ENCODE measurements around the gene CEMP1. TPM values are rescaled to one million over a fixed set of nuclear protein-coding genes. Genes with fewer than 3 reads are reported as not detected.
"Not testable (repeated sequence)": the region's sequence is repeated elsewhere in the genome, so short reads cannot be mapped to it uniquely, and the experiment has no call there.

Gene CEMP1, protein sequence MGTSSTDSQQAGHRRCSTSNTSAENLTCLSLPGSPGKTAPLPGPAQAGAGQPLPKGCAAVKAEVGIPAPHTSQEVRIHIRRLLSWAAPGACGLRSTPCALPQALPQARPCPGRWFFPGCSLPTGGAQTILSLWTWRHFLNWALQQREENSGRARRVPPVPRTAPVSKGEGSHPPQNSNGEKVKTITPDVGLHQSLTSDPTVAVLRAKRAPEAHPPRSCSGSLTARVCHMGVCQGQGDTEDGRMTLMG
- total RNA-seq, result not detected
- 0.27 TPM for polyA plus RNA-seq
- long read RNA-seq, donor 1, partial matches to known transcripts, result 0 of 1 reads
- long read RNA-seq, donor 1, other reads (novel, unspliced or antisense), result 0 of 1 reads
- long read RNA-seq, donor 2, result 0 reads
- long read RNA-seq, donor 3, result 0 reads
- long read RNA-seq, donor 4, result 0 reads

- DNase-seq (no peak), ATAC-seq (peak in 1 of 2 donors; percentile 3)
- 13% methylated on average over 11 of the region's 11 CpGs for WGBS
- intact Hi-C loops (cut with DNase I), result no loop called here
- Histone ChIP-seq H3K4me1 (ENCODE audit: control insufficient read depth, insufficient read depth, low read length) (no peaks in the 10 kb centered on the region), H3K27me3 (ENCODE audit: control insufficient read depth, insufficient read depth) (no peaks in the 10 kb centered on the region), H3K9me3 (ENCODE audit: control insufficient read depth, low read length) (no peaks in the 10 kb centered on the region), H3K4me3 (ENCODE audit: low read length) (peak within 1 kb of the TSS; percentile 59), H3K27ac (ENCODE audit: low read length) (peak within 1 kb of the TSS; percentile 85)
These were observed at the start of gene CEMP1 for GRCh38 chr16:2531371-2531695. Gene CEMP1 (minus strand): TSS chr16:2531408. CDS start chr16:2531073, 335 bp downstream.

DNA sequence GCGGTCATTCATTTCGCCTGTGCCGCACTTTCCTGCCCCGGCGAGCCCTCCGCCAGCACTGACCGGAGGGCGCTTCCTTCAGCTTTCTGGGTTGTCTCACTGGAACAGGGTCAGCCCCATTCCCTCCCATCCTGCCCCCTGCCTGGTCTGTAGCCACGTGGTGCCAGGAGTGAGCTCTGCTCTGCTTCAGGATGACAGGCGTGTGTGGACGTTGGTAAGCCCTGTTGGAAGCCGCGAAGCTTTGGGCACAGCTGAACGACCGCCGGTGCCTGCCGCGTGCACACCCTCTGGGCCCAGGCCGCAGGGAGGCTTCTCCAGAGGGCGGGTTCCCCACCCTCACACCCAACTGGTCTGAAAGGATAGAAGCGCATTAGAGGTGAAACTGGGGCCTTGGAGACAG lies 49.6 kb upstream of the CEMP1 start:
- H3K9me3 ChIP-seq (ENCODE audit: control insufficient read depth, low read length); H3K27me3 ChIP-seq (ENCODE audit: control insufficient read depth, insufficient read depth); ATAC-seq; DNase-seq; H3K4me1 ChIP-seq (ENCODE audit: control insufficient read depth, insufficient read depth, low read length); H3K4me3 ChIP-seq (ENCODE audit: low read length); H3K27ac ChIP-seq (ENCODE audit: low read length); intact Hi-C loops (cut with DNase I): not testable (repeated sequence)
- no CpG with 5 or more reads among the region's 21 CpGs for WGBS

DNA sequence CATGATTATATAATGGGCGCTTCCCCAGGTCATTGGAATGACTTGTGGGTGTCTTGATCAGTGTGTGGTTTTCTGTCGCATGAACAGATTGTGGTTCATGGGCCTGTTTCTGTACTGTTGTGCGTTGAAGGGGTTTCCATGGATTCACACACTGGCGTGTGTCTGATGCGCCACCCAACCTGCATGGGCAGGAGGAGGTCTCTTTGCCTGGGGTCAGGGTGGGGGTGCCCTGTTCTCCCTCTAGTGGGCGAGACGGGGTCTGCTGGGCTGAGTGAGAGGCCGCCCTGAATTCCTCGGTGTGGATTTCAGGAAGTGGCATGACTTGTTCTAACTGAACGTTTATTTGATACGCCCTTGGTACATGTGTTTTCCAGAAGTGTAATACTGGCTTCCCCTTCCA lies 48.9 kb upstream of the CEMP1 start:
- ATAC-seq, result not testable (repeated sequence)
- peak in 2 of 3 donors; percentile 5 to 43 for DNase-seq

GRCh38 chr16:2578905-2579304 lies 47.7 kb upstream of the CEMP1 start:
- H3K4me1 ChIP-seq (ENCODE audit: control insufficient read depth, insufficient read depth, low read length); H3K9me3 ChIP-seq (ENCODE audit: control insufficient read depth, low read length); H3K27ac ChIP-seq (ENCODE audit: low read length); intact Hi-C loops (cut with DNase I); DNase-seq; H3K27me3 ChIP-seq (ENCODE audit: control insufficient read depth, insufficient read depth); H3K4me3 ChIP-seq (ENCODE audit: low read length): not testable (repeated sequence)
- 80% methylated on average over 3 of the region's 12 CpGs for WGBS
- ATAC-seq, result peak in 1 of 2 donors; percentile 17

More for the DNA sequence above, 48.9 kb upstream of the CEMP1 start:
- H3K27ac ChIP-seq (ENCODE audit: low read length); H3K27me3 ChIP-seq (ENCODE audit: control insufficient read depth, insufficient read depth); H3K4me3 ChIP-seq (ENCODE audit: low read length); intact Hi-C loops (cut with DNase I); H3K4me1 ChIP-seq (ENCODE audit: control insufficient read depth, insufficient read depth, low read length); H3K9me3 ChIP-seq (ENCODE audit: control insufficient read depth, low read length): not testable (repeated sequence)
- 73% methylated on average over 6 of the region's 11 CpGs for WGBS

- H3K27ac ChIP-seq (ENCODE audit: low read length); H3K9me3 ChIP-seq (ENCODE audit: control insufficient read depth, low read length); intact Hi-C loops (cut with DNase I); H3K27me3 ChIP-seq (ENCODE audit: control insufficient read depth, insufficient read depth); H3K4me1 ChIP-seq (ENCODE audit: control insufficient read depth, insufficient read depth, low read length); H3K4me3 ChIP-seq (ENCODE audit: low read length): not testable (repeated sequence)
- ATAC-seq (peak in 1 of 2 donors; percentile 20), DNase-seq (peak; percentile 3 to 41 (median 8))
- WGBS, result 97% methylated on average over 17 of the region's 26 CpGs
These were observed 45.8 kb upstream of the CEMP1 start for GRCh38 chr16:2577044-2577443.

DNA sequence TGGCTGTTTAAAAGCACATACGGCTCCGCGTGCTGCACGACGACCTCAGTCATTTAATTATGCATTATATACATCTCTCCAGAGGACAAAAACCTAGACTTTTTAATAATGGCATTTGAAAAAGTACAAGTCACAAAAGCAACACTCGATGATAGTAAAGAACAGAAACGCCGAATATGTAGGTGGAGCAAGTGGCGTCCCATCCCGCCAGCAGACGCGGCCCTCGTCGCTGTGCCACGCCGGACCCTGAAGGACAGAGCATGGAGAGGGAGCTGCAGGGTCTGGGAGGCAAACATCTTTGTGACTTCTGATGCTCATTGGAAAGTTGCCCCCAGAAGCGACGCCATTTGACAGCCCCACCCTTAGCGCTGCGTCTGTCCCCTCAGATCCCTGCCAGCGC lies 44.6 kb upstream of the CEMP1 start:
- DNase-seq, result peak; percentile 4 to 18 (median 4)
- WGBS, result 93% methylated on average over 15 of the region's 21 CpGs
- not testable (repeated sequence) for H3K27ac ChIP-seq (ENCODE audit: low read length)

GRCh38 chr16:2572704-2573103 lies 41.5 kb upstream of the CEMP1 start:
- H3K9me3 ChIP-seq (ENCODE audit: control insufficient read depth, low read length); H3K27ac ChIP-seq (ENCODE audit: low read length); H3K4me3 ChIP-seq (ENCODE audit: low read length); H3K4me1 ChIP-seq (ENCODE audit: control insufficient read depth, insufficient read depth, low read length); DNase-seq; H3K27me3 ChIP-seq (ENCODE audit: control insufficient read depth, insufficient read depth); ATAC-seq; intact Hi-C loops (cut with DNase I): not testable (repeated sequence)
- WGBS, result no CpG with 5 or more reads among the region's 6 CpGs

More for the DNA sequence above, 44.6 kb upstream of the CEMP1 start:
- H3K4me1 ChIP-seq (ENCODE audit: control insufficient read depth, insufficient read depth, low read length); H3K9me3 ChIP-seq (ENCODE audit: control insufficient read depth, low read length); H3K4me3 ChIP-seq (ENCODE audit: low read length); ATAC-seq; H3K27me3 ChIP-seq (ENCODE audit: control insufficient read depth, insufficient read depth); intact Hi-C loops (cut with DNase I): not testable (repeated sequence)

GRCh38 chr16:2568573-2568972 lies 37.4 kb upstream of the CEMP1 start:
- H3K4me1 ChIP-seq (ENCODE audit: control insufficient read depth, insufficient read depth, low read length); H3K27ac ChIP-seq (ENCODE audit: low read length); intact Hi-C loops (cut with DNase I); H3K9me3 ChIP-seq (ENCODE audit: control insufficient read depth, low read length); H3K27me3 ChIP-seq (ENCODE audit: control insufficient read depth, insufficient read depth); DNase-seq; H3K4me3 ChIP-seq (ENCODE audit: low read length): not testable (repeated sequence)
- ATAC-seq, result peak in 1 of 2 donors; percentile 29
- no CpG with 5 or more reads among the region's 11 CpGs for WGBS

GRCh38 chr16:2567506-2567905 lies 36.3 kb upstream of the CEMP1 start:
- intact Hi-C loops (cut with DNase I); H3K4me1 ChIP-seq (ENCODE audit: control insufficient read depth, insufficient read depth, low read length); DNase-seq; H3K27ac ChIP-seq (ENCODE audit: low read length); H3K9me3 ChIP-seq (ENCODE audit: control insufficient read depth, low read length); H3K4me3 ChIP-seq (ENCODE audit: low read length); H3K27me3 ChIP-seq (ENCODE audit: control insufficient read depth, insufficient read depth): not testable (repeated sequence)
- WGBS, result no CpG with 5 or more reads among the region's 6 CpGs
- ATAC-seq, result peak in 1 of 2 donors; percentile 46

DNA sequence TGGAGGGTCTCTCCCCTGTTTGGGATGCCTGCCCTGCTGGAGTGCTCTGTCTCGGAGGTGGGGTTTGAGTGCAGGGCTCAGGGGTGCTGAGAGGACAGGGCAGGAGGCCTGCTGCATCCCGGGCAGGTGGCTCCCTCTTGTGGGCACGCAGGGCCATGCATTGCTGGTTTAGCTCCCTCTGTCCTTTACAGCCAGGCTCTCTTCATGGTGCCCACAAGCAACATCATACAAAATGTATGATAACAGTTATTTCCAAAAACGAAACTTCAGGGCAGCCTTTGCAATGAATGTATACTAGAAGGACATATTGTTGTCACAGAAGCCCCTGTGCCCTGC lies 29.6 kb upstream of the CEMP1 start:
- H3K4me1 ChIP-seq (ENCODE audit: control insufficient read depth, insufficient read depth, low read length); H3K9me3 ChIP-seq (ENCODE audit: control insufficient read depth, low read length); H3K27ac ChIP-seq (ENCODE audit: low read length); intact Hi-C loops (cut with DNase I); H3K4me3 ChIP-seq (ENCODE audit: low read length); H3K27me3 ChIP-seq (ENCODE audit: control insufficient read depth, insufficient read depth): not testable (repeated sequence)
- peak; percentile 45 to 90 (median 88) for DNase-seq
- WGBS, result 2% methylated on average over 2 of the region's 4 CpGs
- peak; percentile 71 to 80 for ATAC-seq

GRCh38 chr16:2560131-2560797 lies 29.1 kb upstream of the CEMP1 start:
- H3K4me3 ChIP-seq (ENCODE audit: low read length); DNase-seq; H3K4me1 ChIP-seq (ENCODE audit: control insufficient read depth, insufficient read depth, low read length); H3K9me3 ChIP-seq (ENCODE audit: control insufficient read depth, low read length); H3K27ac ChIP-seq (ENCODE audit: low read length); intact Hi-C loops (cut with DNase I); H3K27me3 ChIP-seq (ENCODE audit: control insufficient read depth, insufficient read depth): not testable (repeated sequence)
- 74% methylated on average over 9 of the region's 17 CpGs for WGBS
- ATAC-seq, result peak; percentile 34 to 39
